Activated CD4-positive, alpha-beta T cell treated with anti-CD3 and anti-CD28 coated beads for 24 hours (primary cell): ENCODE measurements around the gene GRIA1.

Source experiments
- DNase-seq, 2 donors: peaks; one replicate each; pipeline ENCODE4 v3.0.0-alpha.2; 2020; ENCODE audit warnings: low read depth in 2 of 2

Gene GRIA1

GRCh38 chr5:153610811-153611210 is 120.3 kb downstream of the GRIA1 start:
- no peak for DNase-seq

- no peak for DNase-seq
Observed at GRCh38 chr5:153613144-153613543, 122.7 kb downstream of the GRIA1 start.

GRCh38 chr5:153613672-153614071 is 123.2 kb downstream of the GRIA1 start:
- DNase-seq, result no peak

- no peak for DNase-seq
Observed at GRCh38 chr5:153617190-153617589, 126.7 kb downstream of the GRIA1 start.

GRCh38 chr5:153618307-153618706 is 127.8 kb downstream of the GRIA1 start:
- no peak for DNase-seq

- DNase-seq, result no peak
Observed at GRCh38 chr5:153618867-153619266, 128.4 kb downstream of the GRIA1 start.

- DNase-seq, result no peak
Observed at GRCh38 chr5:153619771-153620170, 129.3 kb downstream of the GRIA1 start.

- no peak for DNase-seq
Observed at GRCh38 chr5:153623124-153623523, 132.7 kb downstream of the GRIA1 start.

- no peak for DNase-seq
Observed at GRCh38 chr5:153623751-153624450, 133.4 kb downstream of the GRIA1 start.

GRCh38 chr5:153624451-153624765 is 133.9 kb downstream of the GRIA1 start:
- no peak for DNase-seq

- no peak for DNase-seq
Observed at GRCh38 chr5:153625826-153626354, 135.4 kb downstream of the GRIA1 start.

- no peak for DNase-seq
Observed at GRCh38 chr5:153626836-153627235, 136.4 kb downstream of the GRIA1 start.

GRCh38 chr5:153629027-153629895 is 138.8 kb downstream of the GRIA1 start:
- no peak for DNase-seq

- DNase-seq, result no peak
Observed at GRCh38 chr5:153630546-153630945, 140.1 kb downstream of the GRIA1 start.

GRCh38 chr5:153632748-153633290 is 142.3 kb downstream of the GRIA1 start:
- no peak for DNase-seq

GRCh38 chr5:153636670-153637451 is 146.4 kb downstream of the GRIA1 start:
- no peak for DNase-seq

GRCh38 chr5:153640293-153640692 is 149.8 kb downstream of the GRIA1 start:
- DNase-seq, result no peak

- no peak for DNase-seq
Observed at GRCh38 chr5:153641183-153641688, 150.8 kb downstream of the GRIA1 start.

GRCh38 chr5:153654504-153655200 is 164.2 kb downstream of the GRIA1 start:
- DNase-seq, result no peak

GRCh38 chr5:153655201-153655510 is 164.7 kb downstream of the GRIA1 start:
- DNase-seq, result no peak

- DNase-seq, result no peak
Observed at GRCh38 chr5:153658149-153658548, 167.7 kb downstream of the GRIA1 start.
